Measurements from ENCODE around the gene LATS2.

LATS2 gene

GRCh38 chr13:21075379-21076249 is 14.2 kb upstream of the LATS2 start:
- Histone ChIP-seq H3K4me3 (ENCODE audit: insufficient read length, low read depth) (no peak overlapping the region), H3K4me1 (ENCODE audit: insufficient read depth, insufficient read length) (peaks cover 3% of the 10 kb centered on the region), H3K9me3 (ENCODE audit: insufficient read depth, low read length) (no peaks in the 10 kb centered on the region), H3K27me3 (ENCODE audit: insufficient read depth, insufficient read length) (no peaks in the 10 kb centered on the region), H3K36me3 (ENCODE audit: insufficient read depth, insufficient read length, low read length) (no peaks in the 10 kb centered on the region), H3K9ac (ENCODE audit: insufficient read length, low read depth) (no peak overlapping the region)
- no peak for DNase-seq (ENCODE audit: low read depth, low spot score)
- TF ChIP-seq YY1 (IDR thresholded peaks at IDR 0.05; ENCODE audit: insufficient read depth, insufficient read length) (no peak), ZNF274 (IDR thresholded peaks at IDR 0.05; ENCODE audit: low read depth, low read length) (no peak), SUZ12 (IDR thresholded peaks at IDR 0.05; ENCODE audit: extremely low read depth, insufficient read depth, insufficient read length) (no peak)

- DNase-seq (ENCODE audit: low read depth, low spot score), result no peak
- H3K36me3 ChIP-seq (ENCODE audit: insufficient read depth, insufficient read length, low read length), result no peaks in the 10 kb centered on the region
- H3K27me3 ChIP-seq (ENCODE audit: insufficient read depth, insufficient read length), result no peaks in the 10 kb centered on the region
- peaks cover under 1% of the 10 kb centered on the region for H3K4me1 ChIP-seq (ENCODE audit: insufficient read depth, insufficient read length)
- H3K9ac ChIP-seq (ENCODE audit: insufficient read length, low read depth), result no peak overlapping the region
- H3K4me3 ChIP-seq (ENCODE audit: insufficient read length, low read depth), result no peak overlapping the region
- no peaks in the 10 kb centered on the region for H3K9me3 ChIP-seq (ENCODE audit: insufficient read depth, low read length)
- TF ChIP-seq ZNF274 (IDR thresholded peaks at IDR 0.05; ENCODE audit: low read depth, low read length), result no peak
- TF ChIP-seq YY1 (IDR thresholded peaks at IDR 0.05; ENCODE audit: insufficient read depth, insufficient read length), result no peak
- no peak for TF ChIP-seq SUZ12 (IDR thresholded peaks at IDR 0.05; ENCODE audit: extremely low read depth, insufficient read depth, insufficient read length)
Measured at GRCh38 chr13:21075011-21075378, 13.6 kb upstream of the LATS2 start.

GRCh38 chr13:21074546-21074945 is 13.2 kb upstream of the LATS2 start:
- Histone ChIP-seq H3K4me3 (ENCODE audit: insufficient read length, low read depth) (no peak overlapping the region), H3K36me3 (ENCODE audit: insufficient read depth, insufficient read length, low read length) (no peaks in the 10 kb centered on the region), H3K27me3 (ENCODE audit: insufficient read depth, insufficient read length) (no peaks in the 10 kb centered on the region), H3K9ac (ENCODE audit: insufficient read length, low read depth) (no peak overlapping the region), H3K4me1 (ENCODE audit: insufficient read depth, insufficient read length) (no peaks in the 10 kb centered on the region), H3K9me3 (ENCODE audit: insufficient read depth, low read length) (no peaks in the 10 kb centered on the region)
- TF ChIP-seq YY1 (IDR thresholded peaks at IDR 0.05; ENCODE audit: insufficient read depth, insufficient read length), result no peak
- no peak for TF ChIP-seq SUZ12 (IDR thresholded peaks at IDR 0.05; ENCODE audit: extremely low read depth, insufficient read depth, insufficient read length)
- no peak for TF ChIP-seq ZNF274 (IDR thresholded peaks at IDR 0.05; ENCODE audit: low read depth, low read length)
- no peak for DNase-seq (ENCODE audit: low read depth, low spot score)

GRCh38 chr13:21071924-21072323 is 10.5 kb upstream of the LATS2 start:
- Histone ChIP-seq H3K36me3 (ENCODE audit: insufficient read depth, insufficient read length, low read length) (no peaks in the 10 kb centered on the region), H3K9me3 (ENCODE audit: insufficient read depth, low read length) (no peaks in the 10 kb centered on the region), H3K4me3 (ENCODE audit: insufficient read length, low read depth) (no peak overlapping the region), H3K27me3 (ENCODE audit: insufficient read depth, insufficient read length) (no peaks in the 10 kb centered on the region), H3K4me1 (ENCODE audit: insufficient read depth, insufficient read length) (no peaks in the 10 kb centered on the region), H3K9ac (ENCODE audit: insufficient read length, low read depth) (no peak overlapping the region)
- no peak for TF ChIP-seq SUZ12 (IDR thresholded peaks at IDR 0.05; ENCODE audit: extremely low read depth, insufficient read depth, insufficient read length)
- no peak for TF ChIP-seq YY1 (IDR thresholded peaks at IDR 0.05; ENCODE audit: insufficient read depth, insufficient read length)
- no peak for TF ChIP-seq ZNF274 (IDR thresholded peaks at IDR 0.05; ENCODE audit: low read depth, low read length)
- no peak for DNase-seq (ENCODE audit: low read depth, low spot score)

GRCh38 chr13:21071015-21071414 is 9.6 kb upstream of the LATS2 start:
- DNase-seq (ENCODE audit: low read depth, low spot score), result no peak
- no peaks in the 10 kb centered on the region for H3K36me3 ChIP-seq (ENCODE audit: insufficient read depth, insufficient read length, low read length)
- H3K4me3 ChIP-seq (ENCODE audit: insufficient read length, low read depth), result no peak overlapping the region
- H3K27me3 ChIP-seq (ENCODE audit: insufficient read depth, insufficient read length), result no peaks in the 10 kb centered on the region
- TF ChIP-seq ZNF274 (IDR thresholded peaks at IDR 0.05; ENCODE audit: low read depth, low read length) (no peak), SUZ12 (IDR thresholded peaks at IDR 0.05; ENCODE audit: extremely low read depth, insufficient read depth, insufficient read length) (no peak), YY1 (IDR thresholded peaks at IDR 0.05; ENCODE audit: insufficient read depth, insufficient read length) (no peak)
- H3K9me3 ChIP-seq (ENCODE audit: insufficient read depth, low read length), result no peaks in the 10 kb centered on the region
- no peaks in the 10 kb centered on the region for H3K4me1 ChIP-seq (ENCODE audit: insufficient read depth, insufficient read length)
- H3K9ac ChIP-seq (ENCODE audit: insufficient read length, low read depth), result no peak overlapping the region

GRCh38 chr13:21069561-21070004 is 8.2 kb upstream of the LATS2 start:
- H3K27me3 ChIP-seq (ENCODE audit: insufficient read depth, insufficient read length), result no peaks in the 10 kb centered on the region
- H3K9ac ChIP-seq (ENCODE audit: insufficient read length, low read depth), result no peak overlapping the region
- no peaks in the 10 kb centered on the region for H3K9me3 ChIP-seq (ENCODE audit: insufficient read depth, low read length)
- H3K4me3 ChIP-seq (ENCODE audit: insufficient read length, low read depth), result no peak overlapping the region
- DNase-seq (ENCODE audit: low read depth, low spot score), result no peak
- H3K4me1 ChIP-seq (ENCODE audit: insufficient read depth, insufficient read length), result no peaks in the 10 kb centered on the region
- H3K36me3 ChIP-seq (ENCODE audit: insufficient read depth, insufficient read length, low read length), result no peaks in the 10 kb centered on the region
- TF ChIP-seq YY1 (IDR thresholded peaks at IDR 0.05; ENCODE audit: insufficient read depth, insufficient read length), result no peak
- TF ChIP-seq SUZ12 (IDR thresholded peaks at IDR 0.05; ENCODE audit: extremely low read depth, insufficient read depth, insufficient read length), result no peak
- TF ChIP-seq ZNF274 (IDR thresholded peaks at IDR 0.05; ENCODE audit: low read depth, low read length), result no peak

GRCh38 chr13:21067848-21068247 is 6.5 kb upstream of the LATS2 start:
- TF ChIP-seq YY1 (IDR thresholded peaks at IDR 0.05; ENCODE audit: insufficient read depth, insufficient read length), result no peak
- TF ChIP-seq SUZ12 (IDR thresholded peaks at IDR 0.05; ENCODE audit: extremely low read depth, insufficient read depth, insufficient read length), result no peak
- TF ChIP-seq ZNF274 (IDR thresholded peaks at IDR 0.05; ENCODE audit: low read depth, low read length), result no peak
- H3K4me1 ChIP-seq (ENCODE audit: insufficient read depth, insufficient read length), result no peaks in the 10 kb centered on the region
- no peak overlapping the region for H3K4me3 ChIP-seq (ENCODE audit: insufficient read length, low read depth)
- no peaks in the 10 kb centered on the region for H3K36me3 ChIP-seq (ENCODE audit: insufficient read depth, insufficient read length, low read length)
- no peaks in the 10 kb centered on the region for H3K9me3 ChIP-seq (ENCODE audit: insufficient read depth, low read length)
- H3K27me3 ChIP-seq (ENCODE audit: insufficient read depth, insufficient read length), result no peaks in the 10 kb centered on the region
- DNase-seq (ENCODE audit: low read depth, low spot score), result no peak
- no peak overlapping the region for H3K9ac ChIP-seq (ENCODE audit: insufficient read length, low read depth)
